Right atrium auricular region (tissue), 2 donors: ENCODE measurements around the gene NRF1. TPM values are rescaled to one million over a fixed set of nuclear protein-coding genes. Genes with fewer than 3 reads are reported as not detected.

Source experiments
- DNase-seq: peaks from one replicate; pipeline ENCODE4 v3.0.0-alpha.2; 2019; ENCODE audit warnings: low spot score
- H3K27ac ChIP-seq, 2 donors: fragments of 200-600 bp; sonication (generic); 1 replicate in 1 of 2; 2 replicates in 1 of 2; pipeline ENCODE4 v1.5.1; 2016 to 2019
- H3K27me3 ChIP-seq, 2 donors: fragments of 200-600 bp; sonication (generic); one replicate each; pipeline versions ENCODE4 v1.5.1 to v1.6.0; 2017 to 2019
- H3K36me3 ChIP-seq: fragments of 200-600 bp; sonication (generic); one replicate; pipeline ENCODE4 v1.5.1; 2016
- H3K4me1 ChIP-seq, 2 donors: fragments of 200-600 bp; sonication (generic); one replicate each; pipeline versions ENCODE4 v1.5.1 to v1.6.0; 2017 to 2019
- H3K4me3 ChIP-seq, 2 donors: fragments of 200-600 bp; sonication (generic); 1 replicate in 1 of 2; 2 replicates in 1 of 2; pipeline ENCODE4 v1.5.1; 2017 to 2019; ENCODE audit warnings: mild to moderate bottlenecking in 1 of 2, moderate library complexity in 1 of 2
- H3K9me3 ChIP-seq, 2 donors: fragments of 200-600 bp; sonication (generic); one replicate each; pipeline ENCODE4 v1.5.1; 2019
- total RNA-seq, 2 donors: library from RNA; depleted of rRNA; stranded (reverse); fragments of >200 nt; gene quantifications; one replicate each; pipeline ENCODE4 v1.1.0, GENCODE V29; 2016
- TF ChIP-seq, protein P1 (sequence below), 2 donors: fragments of 200-600 bp; sonication (generic); IDR thresholded peaks; one replicate each; pipeline ENCODE4 v1.5.1; 2019; ENCODE audit warnings: antibody characterized with exemption in 2 of 2

The NRF1 gene
- total RNA-seq, 2 donors from 2014 or later = 14.9 to 21.2 TPM

DNA sequence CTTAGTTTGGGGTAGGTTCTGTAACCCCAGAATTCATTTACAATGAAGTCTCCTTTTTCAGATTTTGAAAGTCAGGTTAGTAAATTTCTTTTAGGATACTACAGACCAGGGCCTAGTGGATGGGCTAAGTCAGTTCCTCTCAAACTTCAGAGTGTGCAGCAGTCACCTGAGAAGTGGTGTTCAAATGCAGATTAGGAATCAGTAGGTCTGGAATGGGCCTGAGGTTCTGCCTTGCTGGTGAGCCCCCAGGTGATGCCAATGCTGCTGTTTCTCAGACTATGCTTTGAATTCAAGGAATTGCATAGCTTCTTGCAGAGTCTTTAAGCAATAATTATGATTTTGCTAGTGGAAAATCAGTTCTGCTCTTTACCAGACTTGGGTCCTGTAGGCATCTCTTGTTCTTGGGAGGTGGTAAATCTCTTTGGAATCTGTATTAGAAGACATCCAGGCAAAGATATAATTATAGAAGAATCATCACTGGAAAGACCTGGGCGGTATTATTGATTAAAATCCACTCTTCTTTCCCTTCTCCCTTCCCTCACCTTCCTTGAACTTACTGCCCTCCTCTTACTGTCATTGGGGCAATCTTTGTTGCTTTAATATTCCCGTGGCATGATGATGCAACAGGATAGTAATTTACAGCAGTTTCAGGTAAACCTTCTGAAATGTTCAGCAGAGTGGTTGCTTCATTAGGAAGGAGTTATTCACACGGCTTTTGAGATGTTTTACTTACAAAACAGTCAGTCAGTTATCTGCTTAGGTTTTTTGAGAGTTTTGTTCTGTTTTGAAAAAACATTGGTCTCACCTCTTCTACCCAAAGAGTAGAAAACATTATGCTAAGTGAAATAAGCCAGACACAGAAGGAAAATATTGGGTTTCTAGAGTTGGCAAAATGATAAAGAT, 87.2 kb downstream of the NRF1 start:
- Histone ChIP-seq H3K27me3 (no peaks in the 10 kb centered on the region), H3K4me1 (peaks cover 0 to 12% of the 10 kb centered on the region in 2 donors), H3K27ac (no peak overlapping the region), H3K36me3 (no peaks in the 10 kb centered on the region), H3K4me3 (no peak overlapping the region), H3K9me3 (no peaks in the 10 kb centered on the region)
- no peak for DNase-seq
- TF ChIP-seq, protein P1, sequence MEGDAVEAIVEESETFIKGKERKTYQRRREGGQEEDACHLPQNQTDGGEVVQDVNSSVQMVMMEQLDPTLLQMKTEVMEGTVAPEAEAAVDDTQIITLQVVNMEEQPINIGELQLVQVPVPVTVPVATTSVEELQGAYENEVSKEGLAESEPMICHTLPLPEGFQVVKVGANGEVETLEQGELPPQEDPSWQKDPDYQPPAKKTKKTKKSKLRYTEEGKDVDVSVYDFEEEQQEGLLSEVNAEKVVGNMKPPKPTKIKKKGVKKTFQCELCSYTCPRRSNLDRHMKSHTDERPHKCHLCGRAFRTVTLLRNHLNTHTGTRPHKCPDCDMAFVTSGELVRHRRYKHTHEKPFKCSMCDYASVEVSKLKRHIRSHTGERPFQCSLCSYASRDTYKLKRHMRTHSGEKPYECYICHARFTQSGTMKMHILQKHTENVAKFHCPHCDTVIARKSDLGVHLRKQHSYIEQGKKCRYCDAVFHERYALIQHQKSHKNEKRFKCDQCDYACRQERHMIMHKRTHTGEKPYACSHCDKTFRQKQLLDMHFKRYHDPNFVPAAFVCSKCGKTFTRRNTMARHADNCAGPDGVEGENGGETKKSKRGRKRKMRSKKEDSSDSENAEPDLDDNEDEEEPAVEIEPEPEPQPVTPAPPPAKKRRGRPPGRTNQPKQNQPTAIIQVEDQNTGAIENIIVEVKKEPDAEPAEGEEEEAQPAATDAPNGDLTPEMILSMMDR (IDR thresholded peaks at IDR 0.05) = no peak

DNA sequence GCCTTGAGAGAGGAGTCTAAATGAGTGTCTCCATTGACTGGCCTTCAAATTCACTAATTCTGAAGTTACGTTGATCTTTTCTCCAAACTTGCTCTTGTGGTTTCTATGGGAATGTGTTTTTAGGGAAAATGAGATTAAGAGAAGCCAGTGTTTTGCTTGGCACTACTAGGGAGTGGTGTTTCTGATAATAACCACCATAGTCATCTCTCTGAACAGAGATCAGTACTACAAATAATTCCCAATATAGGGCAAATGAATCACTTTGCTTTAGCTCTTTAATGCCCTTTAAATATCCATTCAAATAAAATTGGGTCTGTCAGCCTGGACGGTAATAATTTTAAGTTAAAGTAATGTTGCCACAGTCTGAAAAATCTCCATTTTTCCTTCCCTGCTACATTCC, 90.8 kb downstream of the NRF1 start:
- Histone ChIP-seq H3K36me3 (no peaks in the 10 kb centered on the region), H3K27me3 (no peaks in the 10 kb centered on the region), H3K4me3 (no peak overlapping the region), H3K4me1 (peaks cover 0 to 12% of the 10 kb centered on the region in 2 donors), H3K9me3 (no peaks in the 10 kb centered on the region), H3K27ac (no peak overlapping the region)
- TF ChIP-seq, protein P1 (IDR thresholded peaks at IDR 0.05) = no peak
- DNase-seq = no peak

DNA sequence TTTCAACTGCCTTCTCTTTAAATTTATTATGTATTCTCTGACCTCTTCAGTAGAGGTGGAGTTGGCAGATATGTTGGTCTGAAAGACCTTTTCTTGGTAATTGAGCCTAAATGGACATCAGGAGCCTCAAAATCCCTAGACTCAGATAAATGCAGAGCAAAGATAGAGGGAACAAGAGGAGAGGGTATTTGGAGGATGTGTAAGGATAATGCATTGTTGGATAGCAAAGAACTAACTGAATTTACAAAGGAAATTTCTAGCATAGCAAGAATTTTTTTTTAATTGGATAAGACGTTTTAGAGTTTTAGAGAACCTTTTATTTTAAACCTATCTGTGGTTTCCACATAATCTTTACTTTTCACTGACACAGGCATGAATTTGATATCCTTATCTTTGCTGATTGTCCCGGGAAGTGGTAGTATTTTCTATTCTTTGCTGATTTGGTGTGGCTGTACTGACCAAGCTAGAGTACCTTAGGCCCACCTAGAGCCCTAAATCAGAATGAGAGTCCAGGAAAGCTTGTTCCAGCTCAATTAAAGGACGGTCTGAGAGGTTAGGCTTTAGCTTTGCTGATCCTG, 91.3 kb downstream of the NRF1 start:
- TF ChIP-seq, protein P1 (IDR thresholded peaks at IDR 0.05) = no peak
- H3K9me3 ChIP-seq = no peaks in the 10 kb centered on the region
- peaks cover 0 to 12% of the 10 kb centered on the region in 2 donors for H3K4me1 ChIP-seq
- no peaks in the 10 kb centered on the region for H3K36me3 ChIP-seq
- no peak for DNase-seq
- no peak overlapping the region for H3K27ac ChIP-seq
- no peak overlapping the region for H3K4me3 ChIP-seq
- H3K27me3 ChIP-seq = no peaks in the 10 kb centered on the region

DNA sequence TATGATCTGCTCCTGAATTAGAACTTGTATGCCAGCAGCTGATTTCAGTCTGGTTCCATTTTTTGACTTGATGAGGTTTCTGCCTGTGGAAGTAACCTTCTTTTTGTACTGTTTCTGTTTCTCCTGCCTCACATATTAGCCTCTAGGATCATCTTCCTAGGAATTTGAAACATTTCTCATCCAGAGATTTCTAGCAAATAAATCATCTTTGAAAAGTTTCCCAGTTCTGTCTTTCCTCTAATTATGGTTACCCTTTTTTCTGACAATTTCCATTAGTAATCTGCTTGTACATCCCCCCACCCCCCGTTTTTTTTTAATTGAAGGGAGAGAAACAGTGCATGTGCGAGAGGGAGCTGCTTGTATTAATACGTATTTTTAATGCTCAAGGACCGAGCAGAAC, 92.2 kb downstream of the NRF1 start:
- Histone ChIP-seq H3K27ac (no peak overlapping the region), H3K4me1 (peaks cover 0 to 12% of the 10 kb centered on the region in 2 donors), H3K9me3 (no peaks in the 10 kb centered on the region), H3K36me3 (no peaks in the 10 kb centered on the region), H3K4me3 (no peak overlapping the region), H3K27me3 (no peaks in the 10 kb centered on the region)
- TF ChIP-seq, protein P1 (IDR thresholded peaks at IDR 0.05) = no peak
- no peak for DNase-seq

DNA sequence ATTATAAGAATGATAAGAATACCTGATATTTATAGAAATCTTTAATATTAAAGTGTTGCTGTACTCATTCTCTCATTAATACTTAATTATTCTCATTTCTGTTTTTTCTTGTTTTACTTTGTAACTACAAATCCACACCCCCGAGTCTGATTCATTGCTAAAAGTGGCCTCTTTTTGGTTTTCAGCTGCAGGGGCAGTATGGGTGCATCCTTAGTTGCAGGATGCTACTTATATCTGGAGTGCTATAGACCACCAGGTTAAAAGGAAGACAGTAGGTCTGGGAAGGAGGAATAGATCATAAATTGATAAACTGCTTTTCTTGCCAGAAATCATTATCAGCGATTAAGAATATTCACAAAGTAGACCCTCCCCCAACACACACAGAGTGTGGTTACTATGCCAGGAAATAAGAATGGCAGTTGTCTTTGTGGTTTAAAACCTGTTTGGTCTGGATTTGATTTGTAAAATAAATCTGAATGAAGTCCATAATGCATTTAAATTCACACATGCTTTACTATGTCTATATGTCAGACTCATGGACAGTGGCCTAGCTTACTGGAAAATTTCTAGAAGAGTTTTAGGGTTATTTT, 96.5 kb downstream of the NRF1 start:
- H3K4me1 ChIP-seq = no peaks in the 10 kb centered on the region
- no peak for DNase-seq
- TF ChIP-seq, protein P1 (IDR thresholded peaks at IDR 0.05) = no peak
- H3K36me3 ChIP-seq = peaks cover 31% of the 10 kb centered on the region
- H3K9me3 ChIP-seq = no peaks in the 10 kb centered on the region
- H3K27ac ChIP-seq = no peak overlapping the region
- no peak overlapping the region for H3K4me3 ChIP-seq
- no peaks in the 10 kb centered on the region for H3K27me3 ChIP-seq
